ENCODE data around the gene CLCN1. TPM values are rescaled to one million over a fixed set of nuclear protein-coding genes. Genes with fewer than 3 reads are reported as not detected.

CLCN1 gene
- total and polyA plus RNA-seq, 2 of the 4 experiments (the other 2 are of a cell fraction) = not detected

- ATAC-seq (ENCODE audit: low read depth) = no peak
- H3K9ac ChIP-seq (ENCODE audit: low read depth, low read length) = no peak overlapping the region
- BruUV-seq (replicated peaks) = no TSS peak
- H3K9me3 ChIP-seq (ENCODE audit: control insufficient read depth, insufficient read depth, low read length) = no peaks in the 10 kb centered on the region
- no peak overlapping the region for H2BK120ac ChIP-seq (ENCODE audit: low read depth, low read length)
- no peak overlapping the region for H3K4ac ChIP-seq (ENCODE audit: low read depth, low read length)
- peaks cover 13% of the 10 kb centered on the region for H4K20me1 ChIP-seq (ENCODE audit: insufficient read depth, low read length)
- H3K27ac ChIP-seq (ENCODE audit: insufficient read depth, low read length) = no peak overlapping the region
- no peak overlapping the region for H2AK9ac ChIP-seq (replicated peaks; ENCODE audit: low read depth, low read length, poor library complexity)
- POLR2A ChIA-PET (ENCODE audit: unreplicated experiment) = interaction anchor here (0.5 kb wide), 1 partner anchor 9 kb away, joined by 6 read pairs; no protein-coding TSS in a partner anchor
- no peak overlapping the region for H3K14ac ChIP-seq (replicated peaks; ENCODE audit: low read depth, low read length)
- peaks cover 44% of the 10 kb centered on the region for H3K36me3 ChIP-seq (ENCODE audit: control insufficient read depth, insufficient read depth, low read length)
- no peak overlapping the region for H2AK5ac ChIP-seq (ENCODE audit: low read depth, low read length)
- no CpG with 5 or more reads among the region's 6 CpGs for WGBS, 2 experiments (ENCODE audit: extremely low coverage in 2 of 2, insufficient read length in 1 of 2)
- no peak overlapping the region for H2BK15ac ChIP-seq (ENCODE audit: low read depth, low read length)
- no peak overlapping the region for H2AFZ ChIP-seq (replicated peaks; ENCODE audit: low read length, poor library complexity)
- TF ChIP-seq NFE2L2 (IDR thresholded peaks at IDR 0.05; ENCODE audit: low read depth, low read length) = no peak
- no peak for TF ChIP-seq FOS (IDR thresholded peaks at IDR 0.05; ENCODE audit: low read depth, low read length)
- TF ChIP-seq CEBPB (IDR thresholded peaks at IDR 0.05; ENCODE audit: low read depth, low read length) = no peak
- no peak for TF ChIP-seq SMC3 (IDR thresholded peaks at IDR 0.05; ENCODE audit: low read depth, low read length)
- TF ChIP-seq RFX5 (IDR thresholded peaks at IDR 0.05; ENCODE audit: low read depth, low read length) = no peak
- no peak for TF ChIP-seq MAZ (IDR thresholded peaks at IDR 0.05; ENCODE audit: borderline replicate concordance, low read depth, low read length)
- TF ChIP-seq MXI1 (IDR thresholded peaks at IDR 0.05; ENCODE audit: borderline replicate concordance, low read depth, low read length) = no peak
- TF ChIP-seq CHD1 (IDR thresholded peaks at IDR 0.05; ENCODE audit: low read depth, low read length) = no peak
- no peak for TF ChIP-seq ELK1 (IDR thresholded peaks at IDR 0.05; ENCODE audit: borderline replicate concordance, low read depth, low read length)
- H3K27me3 ChIP-seq (ENCODE audit: control insufficient read depth, insufficient read depth, low read length) = no peaks in the 10 kb centered on the region
- in situ Hi-C loops (cut with MboI; ENCODE audit: low sequenced_read_pairs) = no loop called here
- DNase-seq = no peak
- no peak overlapping the region for H3K18ac ChIP-seq (ENCODE audit: low read depth, low read length)
- no peak overlapping the region for H4K91ac ChIP-seq (ENCODE audit: insufficient read depth, low read depth, low read length)
- dilution Hi-C loops (cut with HindIII; ENCODE audit: low sequenced_read_pairs, unreplicated experiment) = no loop called here
- H2BK5ac ChIP-seq (ENCODE audit: low read depth, low read length, poor library complexity, severe bottlenecking) = no peak overlapping the region
- no peak overlapping the region for H4K5ac ChIP-seq (ENCODE audit: low read depth, low read length)
- no peak overlapping the region for H3K4me3 ChIP-seq (ENCODE audit: insufficient read depth, low read depth, low read length)
- H3K79me1 ChIP-seq (ENCODE audit: low read depth in 1 of 2, low read length in 2 of 2) = peaks cover 17 to 29% of the 10 kb centered on the region in 2 experiments
- intact Hi-C loops (cut with micrococcal nuclease) = no loop called here
- no peak overlapping the region for H3K23ac ChIP-seq (ENCODE audit: low read depth, low read length)
- no peak overlapping the region for H3K4me2 ChIP-seq (ENCODE audit: low read depth, low read length)
- CTCF ChIA-PET = interaction anchor here (0.8 to 1.1 kb wide), 2 partner anchors 75 to 88 kb away, joined by 3 to 5 read pairs; no protein-coding TSS in a partner anchor
- no peak overlapping the region for H4K8ac ChIP-seq (ENCODE audit: low read depth in 2 of 2, low read length in 2 of 2)
- peaks cover 9% of the 10 kb centered on the region for H3K9me1 ChIP-seq (ENCODE audit: insufficient read depth, low read length)
- H3K4me1 ChIP-seq (ENCODE audit: control insufficient read depth, insufficient read depth, low read length) = peaks cover 9% of the 10 kb centered on the region
- no peak overlapping the region for H2BK20ac ChIP-seq (ENCODE audit: low read depth, low read length)
- no peak overlapping the region for H3K56ac ChIP-seq (ENCODE audit: extremely low read depth, insufficient read depth, low read length)
Measured at GRCh38 chr7:143304938-143305337, 11.0 kb upstream of the CLCN1 start.

Data from IMR-90 (cell line).